ENCODE data around the gene THSD4. TPM values are rescaled to one million over a fixed set of nuclear protein-coding genes. Genes with fewer than 3 reads are reported as not detected.

THSD4 gene
- polyA plus RNA-seq, 1 donor from 2014 or later, result 0.46 TPM

- Histone ChIP-seq H3K9ac (ENCODE audit: low read length) (no peak overlapping the region), H3K79me2 (replicated peaks; ENCODE audit: insufficient read depth, low read length) (no peaks in the 10 kb centered on the region), H3K4me3 (ENCODE audit: low read length) (no peak overlapping the region), H3K4me2 (ENCODE audit: low read length) (no peak overlapping the region), H3K9me2 (ENCODE audit: insufficient read depth, low read length) (no peaks in the 10 kb centered on the region), H3K27me3 (ENCODE audit: insufficient read depth, low read depth, low read length) (no peaks in the 10 kb centered on the region), H3K9me3 (ENCODE audit: low read length) (no peaks in the 10 kb centered on the region), H2AFZ (ENCODE audit: low read depth, low read length) (no peak overlapping the region), H3K36me3 (ENCODE audit: insufficient read depth, low read length) (no peaks in the 10 kb centered on the region), H3F3A (ENCODE audit: insufficient read depth, low read length, poor library complexity, severe bottlenecking) (no peaks in the 10 kb centered on the region), H4K20me1 (ENCODE audit: insufficient read depth) (no peaks in the 10 kb centered on the region), H3K27ac (ENCODE audit: low read length) (no peak overlapping the region)
- no peak for TF ChIP-seq POLR2AphosphoS5 (IDR thresholded peaks at IDR 0.05)
- no peak for TF ChIP-seq RAD21 (conservative IDR thresholded peaks at IDR 0.05)
- TF ChIP-seq SMC3 (conservative IDR thresholded peaks at IDR 0.05; ENCODE audit: poor library complexity), result no peak
- TF ChIP-seq MXI1 (conservative IDR thresholded peaks at IDR 0.05; ENCODE audit: poor library complexity, severe bottlenecking), result no peak
- TF ChIP-seq REST (IDR thresholded peaks at IDR 0.05; ENCODE audit: borderline replicate concordance), result no peak
- TF ChIP-seq TAF1 (IDR thresholded peaks at IDR 0.05; ENCODE audit: low read depth), result no peak
- no peak for TF ChIP-seq EP300 (conservative IDR thresholded peaks at IDR 0.05; ENCODE audit: poor library complexity, severe bottlenecking)
- no peak for TF ChIP-seq EZH2 (IDR thresholded peaks at IDR 0.05; ENCODE audit: borderline replicate concordance, insufficient read depth, low read length, poor library complexity, severe bottlenecking)
- no peak for TF ChIP-seq CTCF (IDR thresholded peaks at IDR 0.05; ENCODE audit: poor library complexity, severe bottlenecking)
Measured at GRCh38 chr15:71149646-71150557, 34.6 kb downstream of the THSD4 start.

- Histone ChIP-seq H3K9me2 (ENCODE audit: insufficient read depth, low read length) (no peaks in the 10 kb centered on the region), H4K20me1 (ENCODE audit: insufficient read depth) (no peaks in the 10 kb centered on the region), H3K27ac (ENCODE audit: low read length) (no peak overlapping the region), H3F3A (ENCODE audit: insufficient read depth, low read length, poor library complexity, severe bottlenecking) (no peaks in the 10 kb centered on the region), H2AFZ (ENCODE audit: low read depth, low read length) (no peak overlapping the region), H3K4me2 (ENCODE audit: low read length) (no peak overlapping the region), H3K27me3 (ENCODE audit: insufficient read depth, low read depth, low read length) (no peaks in the 10 kb centered on the region), H3K9me3 (ENCODE audit: low read length) (no peaks in the 10 kb centered on the region), H3K79me2 (replicated peaks; ENCODE audit: insufficient read depth, low read length) (no peaks in the 10 kb centered on the region), H3K4me3 (ENCODE audit: low read length) (no peak overlapping the region), H3K36me3 (ENCODE audit: insufficient read depth, low read length) (no peaks in the 10 kb centered on the region), H3K9ac (ENCODE audit: low read length) (no peak overlapping the region)
- TF ChIP-seq CTCF (IDR thresholded peaks at IDR 0.05; ENCODE audit: poor library complexity, severe bottlenecking) (no peak), MXI1 (conservative IDR thresholded peaks at IDR 0.05; ENCODE audit: poor library complexity, severe bottlenecking) (no peak), POLR2AphosphoS5 (IDR thresholded peaks at IDR 0.05) (no peak), EZH2 (IDR thresholded peaks at IDR 0.05; ENCODE audit: borderline replicate concordance, insufficient read depth, low read length, poor library complexity, severe bottlenecking) (no peak), SMC3 (conservative IDR thresholded peaks at IDR 0.05; ENCODE audit: poor library complexity) (no peak), EP300 (conservative IDR thresholded peaks at IDR 0.05; ENCODE audit: poor library complexity, severe bottlenecking) (no peak), RAD21 (conservative IDR thresholded peaks at IDR 0.05) (no peak)
Measured at GRCh38 chr15:71151081-71151480, 35.8 kb downstream of the THSD4 start.

Measured in neural cell (in vitro differentiated cells).